GM12891 (cell line): ENCODE measurements around the gene CAVIN1.
"Not testable (repeated sequence)": the region's sequence is repeated elsewhere in the genome, so short reads cannot be mapped to it uniquely, and the experiment has no call there.

Experiments used
- POLR2A ChIP-seq: IDR thresholded peaks from 2 replicates; pipeline ENCODE4 v1.6.1; 2011; ENCODE audit warnings: low read depth, low read length, control low read depth
- POLR2AphosphoS5 ChIP-seq: IDR thresholded peaks from 2 replicates; pipeline ENCODE4 v1.6.1; 2011; ENCODE audit warnings: low read depth, low read length, control low read depth

DNA sequence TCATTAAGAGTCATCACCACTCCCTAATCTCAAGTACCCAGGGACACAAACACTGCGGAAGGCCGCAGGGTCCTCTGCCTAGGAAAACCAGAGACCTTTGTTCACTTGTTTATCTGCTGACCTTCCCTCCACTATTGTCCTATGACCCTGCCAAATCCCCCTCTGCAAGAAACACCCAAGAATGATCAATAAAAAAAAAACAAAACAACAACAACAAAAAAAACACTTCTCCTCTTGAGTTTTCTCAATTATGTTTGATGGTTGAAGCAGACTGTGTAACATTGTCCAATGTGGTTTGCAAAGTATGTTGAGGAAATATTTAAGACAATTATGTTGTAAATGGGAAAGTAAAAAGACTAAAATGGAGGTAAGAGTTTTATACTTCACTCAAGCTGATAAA lies 26.8 kb upstream of the CAVIN1 start:
- not testable (repeated sequence) for TF ChIP-seq POLR2AphosphoS5, POLR2A
